Neural cell (in vitro differentiated cells): ENCODE results near the gene MAPK8IP3.

ENCODE experiments used
- CTCF ChIP-seq: fragments of 450-650 bp; IDR thresholded peaks from 2 replicates; pipeline ENCODE4 v1.5.1; 2014; ENCODE audit warnings: antibody characterized with exemption, mild to moderate bottlenecking, moderate library complexity; ENCODE audit not compliant: poor library complexity, severe bottlenecking
- MXI1 ChIP-seq: fragments of 450-650 bp; conservative IDR thresholded peaks from 2 replicates; pipeline ENCODE4 v1.6.1; 2014; ENCODE audit warnings: antibody characterized with exemption, mild to moderate bottlenecking; ENCODE audit not compliant: poor library complexity, severe bottlenecking

DNA sequence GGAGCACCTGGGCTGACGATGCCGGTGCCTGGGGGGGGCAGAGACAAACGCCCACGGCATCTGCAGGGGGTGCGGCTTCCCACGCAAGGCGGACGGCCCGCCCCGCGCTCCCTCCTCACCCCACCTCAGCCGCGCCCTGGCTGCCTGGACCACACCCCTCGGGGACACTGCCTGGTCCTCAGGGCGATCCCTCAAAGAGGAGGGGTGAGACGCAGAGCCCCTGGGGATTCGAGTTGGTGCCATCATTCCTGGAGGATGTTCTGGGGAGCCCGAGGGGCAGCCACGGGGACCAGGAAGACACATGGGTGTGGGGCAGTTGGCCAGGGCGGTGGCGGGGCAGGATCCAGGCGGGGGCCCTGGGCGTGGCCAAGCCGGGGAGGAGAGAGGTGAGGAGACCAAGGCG lies 83.6 kb downstream of the MAPK8IP3 start:
- TF ChIP-seq CTCF (no peak), MXI1 (no peak)
